Liver (tissue), 9 donors: ENCODE measurements around the gene FOXR1. TPM values are rescaled to one million over a fixed set of nuclear protein-coding genes. Genes with fewer than 3 reads are reported as not detected.

Experiments used
- DNase-seq: peaks from one replicate; pipeline ENCODE4 v3.0.0-alpha.2; 2017; ENCODE audit warnings: low spot score
- H3K27ac ChIP-seq, 2 donors: one replicate each; pipeline ENCODE4 v1.7.0; 2013; ENCODE audit warnings: inconsistent platforms in 2 of 2, low read length in 2 of 2, control low read depth in 1 of 2, low read depth in 1 of 2, mild to moderate bottlenecking in 1 of 2
- H3K27me3 ChIP-seq, 4 donors: one replicate each; pipeline versions ENCODE4 v1.6.1 to v1.7.0; 2013; ENCODE audit warnings: low read length in 3 of 4, inconsistent platforms in 1 of 4, mild to moderate bottlenecking in 1 of 4, moderate library complexity in 1 of 4; ENCODE audit not compliant: control insufficient read depth in 4 of 4, insufficient read depth in 4 of 4
- H3K36me3 ChIP-seq, 4 donors: one replicate each; pipeline versions ENCODE4 v1.6.1 to v1.7.0; 2013; ENCODE audit warnings: low read length in 3 of 4, mild to moderate bottlenecking in 3 of 4, low read depth in 1 of 4, moderate library complexity in 1 of 4; ENCODE audit not compliant: control insufficient read depth in 4 of 4, insufficient read depth in 3 of 4
- H3K4me1 ChIP-seq, 4 donors: one replicate each; pipeline versions ENCODE4 v1.6.1 to v1.7.0; 2013; ENCODE audit warnings: low read length in 3 of 4, mild to moderate bottlenecking in 3 of 4, moderate library complexity in 1 of 4; ENCODE audit not compliant: control insufficient read depth in 4 of 4, insufficient read depth in 4 of 4
- H3K4me3 ChIP-seq, 3 donors: one replicate each; pipeline versions ENCODE4 v1.6.1 to v1.7.0; 2013; ENCODE audit warnings: low read length in 3 of 3, control low read depth in 1 of 3, low read depth in 1 of 3, mild to moderate bottlenecking in 1 of 3
- H3K9ac ChIP-seq, 2 donors: one replicate each; pipeline ENCODE4 v1.7.0; 2013; ENCODE audit warnings: low read length in 2 of 2, mild to moderate bottlenecking in 2 of 2, moderate library complexity in 2 of 2, control low read depth in 1 of 2, low read depth in 1 of 2
- H3K9me3 ChIP-seq, 4 donors: one replicate each; pipeline versions ENCODE4 v1.6.1 to v1.7.0; 2013; ENCODE audit warnings: low read length in 3 of 4; ENCODE audit not compliant: control insufficient read depth in 4 of 4
- EGR1 ChIP-seq, 2 donors: IDR thresholded peaks; 2 replicates each; pipeline ENCODE4 v1.6.1; 2016 to 2018; ENCODE audit warnings: antibody characterized with exemption in 2 of 2, low read depth in 2 of 2
- FOXA1 ChIP-seq: IDR thresholded peaks from 2 replicates; pipeline ENCODE4 v1.6.1; 2016; ENCODE audit warnings: antibody characterized with exemption
- FOXA2 ChIP-seq: IDR thresholded peaks from 2 replicates; pipeline ENCODE4 v1.6.1; 2016; ENCODE audit warnings: antibody characterized with exemption
- GABPA ChIP-seq, 2 donors: IDR thresholded peaks in 1 of 2; conservative IDR thresholded peaks in 1 of 2; 2 replicates each; pipeline ENCODE4 v1.6.1; 2016; ENCODE audit warnings: antibody characterized with exemption in 2 of 2, mild to moderate bottlenecking in 1 of 2, moderate library complexity in 1 of 2
- HNF4A ChIP-seq, 2 donors: conservative IDR thresholded peaks; 2 replicates each; pipeline ENCODE4 v1.6.1; 2016; ENCODE audit warnings: antibody characterized with exemption in 2 of 2, mild to moderate bottlenecking in 2 of 2
- HNF4G ChIP-seq: IDR thresholded peaks from 2 replicates; pipeline ENCODE4 v1.6.1; 2016; ENCODE audit warnings: antibody characterized with exemption
- JUND ChIP-seq, 2 donors: IDR thresholded peaks; 2 replicates each; pipeline ENCODE4 v1.6.1; 2016; ENCODE audit warnings: antibody characterized with exemption in 2 of 2
- NR2F2 ChIP-seq: IDR thresholded peaks from 2 replicates; pipeline ENCODE4 v1.6.1; 2016; ENCODE audit warnings: antibody characterized with exemption
- RAD21 ChIP-seq, 2 donors: IDR thresholded peaks; 2 replicates each; pipeline ENCODE4 v1.6.1; 2016; ENCODE audit warnings: antibody characterized with exemption in 2 of 2, mild to moderate bottlenecking in 2 of 2
- REST ChIP-seq: IDR thresholded peaks from 2 replicates; pipeline ENCODE4 v1.6.1; 2016; ENCODE audit warnings: antibody characterized with exemption, mild to moderate bottlenecking
- RXRA ChIP-seq, 2 donors: IDR thresholded peaks; 2 replicates each; pipeline ENCODE4 v1.6.1; 2017 to 2018; ENCODE audit warnings: antibody characterized with exemption in 2 of 2, mild to moderate bottlenecking in 1 of 2
- SP1 ChIP-seq: IDR thresholded peaks from 2 replicates; pipeline ENCODE4 v1.6.1; 2018; ENCODE audit warnings: antibody characterized with exemption, mild to moderate bottlenecking
- TAF1 ChIP-seq: conservative IDR thresholded peaks from 2 replicates; pipeline ENCODE4 v1.6.1; 2016; ENCODE audit warnings: antibody characterized with exemption, mild to moderate bottlenecking
- YY1 ChIP-seq: IDR thresholded peaks from 2 replicates; pipeline ENCODE4 v1.6.1; 2016; ENCODE audit warnings: antibody characterized with exemption, mild to moderate bottlenecking
- WGBS: extraction: QIAGEN DNeasy Blood & Tissue Kit; methylation state at CpG from one replicate; pipeline ENCODE4 v1.1.7; 2013; 5-methylcytosine and 5-hydroxymethylcytosine counted together
- polyA plus RNA-seq, 2 donors: library from polyadenylated mRNA; stranded (reverse) in 1 of 2; unstranded in 1 of 2; fragments of 200-250 nt in 1 of 2; fragments of >200 nt in 1 of 2; fragmentation: Nextera tagmentation in 1 of 2; extraction: Ambion mirVana in 1 of 2; gene quantifications; one replicate each; pipeline versions ENCODE4 v1.2.1 to v1.2.3, GENCODE V29; 2013 to 2015
- total RNA-seq, 2 donors: library from RNA; depleted of rRNA; stranded (reverse); fragments of >200 nt; gene quantifications; one replicate each; pipeline ENCODE4 v1.2.3, GENCODE V29; 2014
- TF ChIP-seq, protein P1 (sequence below): IDR thresholded peaks from 2 replicates; pipeline ENCODE4 v1.6.1; 2016; ENCODE audit warnings: antibody characterized with exemption
- TF ChIP-seq, protein P2 (sequence below): fragments of 150-350 bp; IDR thresholded peaks from 2 replicates; pipeline ENCODE4 v1.5.1; 2017; ENCODE audit warnings: improper control_type of control experiment, low read depth, low read length; ENCODE audit not compliant: missing input control
- TF ChIP-seq, protein P3 (sequence below): IDR thresholded peaks from 2 replicates; pipeline ENCODE4 v1.6.1; 2016; ENCODE audit warnings: antibody characterized with exemption
- TF ChIP-seq, protein P4 (sequence below): IDR thresholded peaks from 2 replicates; pipeline ENCODE4 v1.6.1; 2016; ENCODE audit warnings: antibody characterized with exemption
- donor health status: healthy.
- donor health status: healthy.
- donor health status: healthy.
- donor health status: healthy.
- donor health status: healthy.

The FOXR1 gene
- total and polyA plus RNA-seq, 4 donors: not detected

DNA sequence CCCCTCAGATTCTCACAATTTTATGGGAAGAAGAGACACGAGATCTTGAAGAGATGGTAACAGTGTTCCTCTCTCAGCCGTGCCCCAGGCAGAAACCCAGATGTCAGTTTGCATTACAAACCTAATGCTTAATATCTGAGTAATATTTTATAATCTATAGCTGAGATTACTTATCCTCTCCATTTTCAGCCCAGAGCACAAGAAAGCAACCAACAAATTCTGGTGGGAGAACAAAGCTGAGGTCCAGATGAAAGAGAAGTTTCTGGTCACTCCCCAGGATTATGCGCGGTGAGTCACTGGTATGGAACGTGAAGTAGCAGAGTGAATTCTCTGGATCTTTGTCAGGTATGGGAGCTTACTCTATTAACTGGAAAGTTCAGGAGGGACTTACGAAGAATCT lies 27.3 kb downstream of the FOXR1 start (continued):
- TF ChIP-seq, protein P1, sequence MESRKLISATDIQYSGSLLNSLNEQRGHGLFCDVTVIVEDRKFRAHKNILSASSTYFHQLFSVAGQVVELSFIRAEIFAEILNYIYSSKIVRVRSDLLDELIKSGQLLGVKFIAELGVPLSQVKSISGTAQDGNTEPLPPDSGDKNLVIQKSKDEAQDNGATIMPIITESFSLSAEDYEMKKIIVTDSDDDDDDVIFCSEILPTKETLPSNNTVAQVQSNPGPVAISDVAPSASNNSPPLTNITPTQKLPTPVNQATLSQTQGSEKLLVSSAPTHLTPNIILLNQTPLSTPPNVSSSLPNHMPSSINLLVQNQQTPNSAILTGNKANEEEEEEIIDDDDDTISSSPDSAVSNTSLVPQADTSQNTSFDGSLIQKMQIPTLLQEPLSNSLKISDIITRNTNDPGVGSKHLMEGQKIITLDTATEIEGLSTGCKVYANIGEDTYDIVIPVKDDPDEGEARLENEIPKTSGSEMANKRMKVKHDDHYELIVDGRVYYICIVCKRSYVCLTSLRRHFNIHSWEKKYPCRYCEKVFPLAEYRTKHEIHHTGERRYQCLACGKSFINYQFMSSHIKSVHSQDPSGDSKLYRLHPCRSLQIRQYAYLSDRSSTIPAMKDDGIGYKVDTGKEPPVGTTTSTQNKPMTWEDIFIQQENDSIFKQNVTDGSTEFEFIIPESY: no peak
- TF ChIP-seq RXRA (IDR thresholded peaks at IDR 0.05) (no peak), JUND (IDR thresholded peaks at IDR 0.05) (no peak), EGR1 (IDR thresholded peaks at IDR 0.05; ENCODE audit: low read depth in 2 of 2) (no peak)

DNA sequence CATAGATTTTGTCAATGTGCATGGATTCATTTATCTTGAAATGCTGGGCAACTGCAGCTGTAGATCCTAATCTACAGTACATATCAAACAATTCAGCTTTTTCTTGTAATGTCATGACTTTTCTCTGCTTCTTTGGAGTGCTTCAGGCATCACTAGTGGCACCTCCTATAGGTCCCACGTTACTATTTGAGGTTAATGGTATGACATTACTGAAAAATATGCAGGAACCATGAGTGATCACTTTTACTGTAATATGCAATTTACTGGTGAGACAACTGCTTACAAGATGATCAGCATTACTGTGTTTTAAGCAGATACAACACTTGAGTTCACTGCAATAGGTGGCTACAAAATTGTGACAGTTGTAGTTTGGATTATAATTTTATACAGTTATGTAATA lies 29.3 kb downstream of the FOXR1 start:
- peaks cover 0 to 19% (median 15%) of the 10 kb centered on the region in 4 donors for H3K36me3 ChIP-seq
- H3K9me3 ChIP-seq: no peaks in the 10 kb centered on the region
- no peak overlapping the region for H3K9ac ChIP-seq
- no peak overlapping the region for H3K27ac ChIP-seq
- 92% methylated on average over 1 of the region's 1 CpG for WGBS
- TF ChIP-seq, protein P2, sequence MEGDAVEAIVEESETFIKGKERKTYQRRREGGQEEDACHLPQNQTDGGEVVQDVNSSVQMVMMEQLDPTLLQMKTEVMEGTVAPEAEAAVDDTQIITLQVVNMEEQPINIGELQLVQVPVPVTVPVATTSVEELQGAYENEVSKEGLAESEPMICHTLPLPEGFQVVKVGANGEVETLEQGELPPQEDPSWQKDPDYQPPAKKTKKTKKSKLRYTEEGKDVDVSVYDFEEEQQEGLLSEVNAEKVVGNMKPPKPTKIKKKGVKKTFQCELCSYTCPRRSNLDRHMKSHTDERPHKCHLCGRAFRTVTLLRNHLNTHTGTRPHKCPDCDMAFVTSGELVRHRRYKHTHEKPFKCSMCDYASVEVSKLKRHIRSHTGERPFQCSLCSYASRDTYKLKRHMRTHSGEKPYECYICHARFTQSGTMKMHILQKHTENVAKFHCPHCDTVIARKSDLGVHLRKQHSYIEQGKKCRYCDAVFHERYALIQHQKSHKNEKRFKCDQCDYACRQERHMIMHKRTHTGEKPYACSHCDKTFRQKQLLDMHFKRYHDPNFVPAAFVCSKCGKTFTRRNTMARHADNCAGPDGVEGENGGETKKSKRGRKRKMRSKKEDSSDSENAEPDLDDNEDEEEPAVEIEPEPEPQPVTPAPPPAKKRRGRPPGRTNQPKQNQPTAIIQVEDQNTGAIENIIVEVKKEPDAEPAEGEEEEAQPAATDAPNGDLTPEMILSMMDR: no peak
- TF ChIP-seq, protein P3, sequence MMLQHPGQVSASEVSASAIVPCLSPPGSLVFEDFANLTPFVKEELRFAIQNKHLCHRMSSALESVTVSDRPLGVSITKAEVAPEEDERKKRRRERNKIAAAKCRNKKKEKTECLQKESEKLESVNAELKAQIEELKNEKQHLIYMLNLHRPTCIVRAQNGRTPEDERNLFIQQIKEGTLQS: no peak
- TF ChIP-seq EGR1 (IDR thresholded peaks at IDR 0.05; ENCODE audit: low read depth in 2 of 2): no peak
- no peak for TF ChIP-seq HNF4G
- TF ChIP-seq, protein P4, sequence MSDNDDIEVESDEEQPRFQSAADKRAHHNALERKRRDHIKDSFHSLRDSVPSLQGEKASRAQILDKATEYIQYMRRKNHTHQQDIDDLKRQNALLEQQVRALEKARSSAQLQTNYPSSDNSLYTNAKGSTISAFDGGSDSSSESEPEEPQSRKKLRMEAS: no peak
- no peak for TF ChIP-seq RAD21 (IDR thresholded peaks at IDR 0.05)
- no peak for TF ChIP-seq GABPA (IDR thresholded peaks at IDR 0.05 in 1 of 2, conservative IDR thresholded peaks at IDR 0.05 in 1 of 2)
- no peak for TF ChIP-seq RXRA (IDR thresholded peaks at IDR 0.05)
- TF ChIP-seq FOXA2: no peak
- no peak for TF ChIP-seq HNF4A (conservative IDR thresholded peaks at IDR 0.05)
- no peak for TF ChIP-seq JUND (IDR thresholded peaks at IDR 0.05)
- no peak for TF ChIP-seq SP1
- TF ChIP-seq REST: no peak
- TF ChIP-seq, protein P1: no peak
- no peak for TF ChIP-seq TAF1
- TF ChIP-seq YY1: no peak
- TF ChIP-seq FOXA1: no peak
- no peak for TF ChIP-seq NR2F2
- no peaks in the 10 kb centered on the region for H3K27me3 ChIP-seq
- no peak overlapping the region for H3K4me3 ChIP-seq
- DNase-seq: no peak
- H3K4me1 ChIP-seq: peaks cover 1 to 21% (median 20%) of the 10 kb centered on the region in 4 donors
